Amniotic epithelial cell (primary cell): Measurements from ENCODE around the gene CPS1.

Source experiments
- DNase-seq: peaks from one replicate; pipeline ENCODE4 v3.0.0-alpha.2; 2010; ENCODE audit warnings: low read depth

CPS1 gene

DNA sequence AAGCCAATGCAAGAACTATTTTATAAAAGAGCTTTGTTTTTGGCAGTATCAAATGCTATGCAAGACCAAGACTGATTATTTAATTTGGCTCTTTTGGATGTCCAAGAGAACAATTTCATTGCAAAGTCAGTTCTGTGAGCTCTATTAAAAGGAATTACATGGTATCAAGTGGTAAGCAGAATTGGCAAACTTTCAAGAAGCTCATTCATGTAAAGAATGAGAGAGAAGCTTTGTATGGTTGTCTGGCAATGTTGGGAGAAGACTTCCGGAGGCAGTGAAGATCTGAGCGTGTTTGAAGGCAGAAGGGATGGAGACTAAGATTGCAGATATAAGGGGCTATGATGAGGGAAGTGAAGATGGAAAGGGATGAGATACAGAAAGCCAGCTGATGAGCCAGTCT is 49.6 kb downstream of the CPS1 start:
- no peak for DNase-seq

DNA sequence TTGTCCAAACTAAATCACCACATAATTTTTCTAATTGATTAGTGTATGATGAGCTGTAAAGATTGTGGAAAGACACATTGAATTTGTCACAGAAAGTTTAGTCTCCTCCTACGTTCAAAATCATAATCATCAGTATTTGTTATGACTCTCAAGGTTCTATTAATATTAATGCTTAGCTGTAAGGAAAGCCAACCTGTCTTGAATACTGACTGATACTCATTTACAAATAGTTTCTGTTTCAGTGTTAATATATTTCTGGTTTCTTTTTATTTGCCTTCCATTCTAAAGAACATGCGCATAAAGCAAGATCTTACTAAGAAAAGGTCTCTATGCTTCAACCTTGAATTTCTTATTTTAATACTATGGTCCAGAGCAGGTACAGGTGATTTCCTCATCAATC is 55.1 kb downstream of the CPS1 start:
- DNase-seq: no peak

DNA sequence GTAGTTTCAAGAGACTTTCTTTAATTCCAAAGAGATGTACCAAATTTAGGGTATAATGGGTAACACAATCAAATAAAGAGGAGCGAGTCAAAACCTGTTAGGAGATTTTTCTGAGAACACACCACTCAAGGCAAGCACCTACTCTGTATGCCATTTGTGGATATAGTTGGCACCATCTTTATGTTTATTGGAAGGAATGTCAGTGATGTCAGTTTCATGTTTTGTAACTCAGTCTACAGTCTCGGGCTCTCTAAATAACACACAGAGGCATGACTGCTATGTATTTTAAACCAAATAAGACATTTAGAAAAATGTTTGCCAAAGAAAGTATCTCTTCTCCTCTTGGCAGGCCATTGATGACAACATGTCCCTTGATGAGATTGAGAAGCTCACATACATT is 59.7 kb downstream of the CPS1 start:
- DNase-seq: no peak

DNA sequence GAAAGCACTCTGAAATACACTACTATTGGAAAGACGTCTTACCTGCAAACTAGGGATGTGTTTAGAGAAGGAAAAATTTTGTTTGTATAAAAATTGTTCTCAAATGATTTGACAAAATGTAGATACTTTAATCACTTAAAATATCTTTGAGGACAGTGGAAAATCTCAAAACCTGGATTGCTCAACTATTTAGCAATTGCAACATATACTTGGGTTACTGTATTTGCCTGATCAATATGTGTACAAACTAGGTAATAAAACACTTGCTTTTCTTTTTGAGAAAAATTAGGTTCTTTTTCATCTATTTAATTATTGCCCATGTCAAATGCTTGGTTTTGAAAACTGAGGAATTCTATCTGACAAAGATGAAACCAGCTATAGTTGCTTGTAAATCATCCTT is 60.9 kb downstream of the CPS1 start:
- no peak for DNase-seq

DNA sequence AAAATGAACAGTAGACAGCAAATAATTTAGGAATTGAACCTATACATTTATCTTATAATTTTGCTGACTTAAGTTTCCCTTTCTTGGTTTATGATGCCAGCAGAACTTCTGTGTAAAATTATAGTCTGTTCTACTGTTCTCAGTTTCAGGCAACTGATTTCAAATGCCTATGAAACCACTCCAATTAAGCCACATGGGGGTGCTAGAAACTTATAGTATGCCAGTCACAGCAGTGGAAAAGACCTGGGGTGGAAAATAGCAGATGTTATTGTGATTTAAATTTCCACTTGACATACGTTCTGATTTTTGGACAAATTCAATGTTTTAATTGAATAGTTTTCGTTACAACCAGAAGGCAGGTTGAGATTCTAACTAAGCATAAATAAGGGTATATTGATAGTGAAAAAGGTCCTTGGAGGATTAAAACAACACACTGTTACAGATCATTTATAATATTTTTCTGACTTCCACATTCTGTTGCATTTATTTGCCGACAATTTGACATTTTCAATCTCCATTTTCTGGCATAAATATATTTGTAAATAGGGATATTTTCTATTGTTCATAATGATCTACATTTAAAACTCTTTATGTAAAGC is 61.4 kb downstream of the CPS1 start:
- DNase-seq: peak; percentile 50

DNA sequence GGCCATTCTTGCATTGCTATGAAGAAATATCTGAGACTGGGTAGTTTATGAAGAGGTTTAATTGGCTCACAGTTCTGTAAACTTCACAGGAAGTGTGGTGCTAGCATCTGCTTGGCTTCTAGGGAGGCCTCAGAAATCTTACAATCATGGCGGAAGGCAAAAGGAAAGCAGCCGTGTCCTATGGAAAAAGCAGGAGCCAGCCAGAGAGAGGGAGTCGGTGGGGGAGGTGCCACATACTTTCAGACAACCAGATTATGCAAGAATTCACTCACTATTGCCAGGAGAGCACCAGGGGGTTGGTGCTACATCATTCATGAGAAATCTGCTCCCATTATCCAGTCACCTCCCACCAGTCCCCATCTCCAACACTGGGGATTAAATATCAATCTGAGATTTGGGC is 64.1 kb downstream of the CPS1 start:
- peak; percentile 18 for DNase-seq

DNA sequence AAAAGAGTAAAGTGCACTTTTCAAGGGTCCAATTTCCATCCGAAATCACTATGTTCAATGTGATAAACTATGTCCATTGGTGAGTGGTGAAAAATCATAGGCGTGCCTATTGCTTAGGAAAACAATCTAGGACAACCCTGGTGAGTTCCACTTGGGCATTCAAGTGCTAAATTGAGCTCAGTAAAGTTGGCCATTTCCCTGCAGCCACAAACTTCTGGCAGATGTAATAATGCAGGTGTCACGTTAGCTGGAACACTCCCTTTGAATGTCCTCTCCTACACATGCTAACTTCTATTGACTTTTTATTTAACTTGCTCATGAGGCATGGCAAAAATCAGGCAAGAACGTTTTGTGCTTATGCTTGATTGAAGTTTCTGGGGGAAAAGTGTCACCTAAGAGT is 67.1 kb downstream of the CPS1 start:
- no peak for DNase-seq

DNA sequence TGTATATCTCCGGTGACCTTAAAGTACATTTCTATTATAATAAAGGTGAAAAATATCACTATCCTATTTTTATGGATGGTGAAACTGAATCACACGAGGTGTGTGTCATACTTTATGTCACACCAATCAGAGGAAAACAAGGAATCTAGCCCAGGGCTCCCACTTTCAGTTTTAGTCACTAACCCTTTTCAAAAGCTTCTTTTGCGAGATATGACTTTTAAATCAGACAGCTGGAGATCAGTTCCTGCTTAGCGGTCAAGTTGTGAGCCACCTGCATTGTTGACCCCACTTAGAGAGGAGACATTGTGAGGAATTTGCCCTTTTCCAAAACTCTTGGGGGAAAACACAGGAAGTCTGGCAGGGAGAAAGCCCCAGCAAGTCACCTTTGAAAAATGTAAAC is 70.5 kb downstream of the CPS1 start:
- DNase-seq: peak; percentile 9

DNA sequence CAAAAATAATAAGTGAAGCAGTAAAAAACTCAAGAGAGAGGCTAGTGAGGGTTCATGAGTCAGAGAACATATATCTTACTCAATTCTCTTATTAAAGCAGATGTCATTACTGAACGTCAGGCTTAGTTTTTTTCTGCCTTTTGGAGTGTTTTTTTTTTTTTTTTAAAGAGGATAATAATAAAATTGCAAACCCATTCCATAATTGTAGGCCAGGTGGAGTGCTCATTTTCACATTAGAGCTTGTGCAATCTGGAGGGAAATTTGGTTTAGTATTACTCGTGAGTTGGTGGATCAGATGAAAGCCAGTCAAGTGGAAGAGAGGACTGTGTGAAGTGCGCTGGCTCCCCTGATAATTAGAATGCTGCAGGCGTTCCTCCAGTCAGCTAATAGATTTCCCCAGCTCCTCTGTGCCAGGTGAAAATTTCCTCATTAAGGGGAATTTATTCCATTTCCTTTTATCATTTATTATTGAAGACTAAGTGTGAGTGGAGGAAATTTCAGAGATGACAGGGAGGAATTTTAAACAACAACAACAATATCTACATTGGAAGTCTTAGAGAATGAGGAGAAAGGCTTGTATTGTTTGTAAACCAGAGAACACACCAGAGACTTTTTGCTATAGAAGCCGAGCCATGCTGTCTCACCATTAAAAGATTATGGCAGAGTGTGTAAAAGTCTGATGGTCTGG is 74.6 kb downstream of the CPS1 start:
- DNase-seq: no peak

DNA sequence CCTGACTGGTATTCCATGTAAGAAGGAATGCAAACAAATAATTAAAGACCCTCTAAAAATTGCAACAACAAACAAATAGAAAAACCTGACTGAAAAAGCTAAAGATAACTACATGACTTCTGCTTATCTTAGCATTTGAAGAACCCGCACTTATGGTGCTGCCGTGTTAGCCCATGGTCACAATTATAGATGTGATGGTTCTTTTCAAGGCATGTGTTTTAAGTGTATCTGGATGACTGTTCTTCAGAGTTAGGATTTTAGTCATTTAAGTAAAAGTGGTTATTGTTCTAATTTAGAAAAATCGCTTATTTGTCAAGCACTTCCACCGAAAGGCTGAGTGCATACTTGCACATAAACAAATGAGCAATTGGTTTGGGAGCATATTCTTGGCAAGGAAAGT is 77.3 kb downstream of the CPS1 start:
- DNase-seq: no peak

DNA sequence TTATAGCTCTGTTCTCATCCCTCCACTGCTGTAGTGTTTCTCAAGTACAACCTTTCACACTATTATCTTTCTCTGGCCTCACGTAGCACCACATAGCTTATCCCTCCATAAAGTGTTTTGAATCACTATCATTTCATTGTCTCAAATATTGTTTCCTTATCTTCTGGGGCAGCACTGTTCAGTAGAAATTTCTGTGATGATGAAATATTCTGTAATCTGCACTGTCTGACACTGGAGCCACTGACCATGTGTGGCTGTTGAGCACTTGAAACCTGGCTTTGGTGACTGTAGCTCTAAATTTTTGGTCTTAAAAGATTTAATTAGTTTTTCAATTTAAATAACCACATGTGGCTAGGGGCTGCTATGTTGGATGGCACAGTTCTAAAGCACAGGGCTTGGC is 78.9 kb downstream of the CPS1 start:
- DNase-seq: no peak

DNA sequence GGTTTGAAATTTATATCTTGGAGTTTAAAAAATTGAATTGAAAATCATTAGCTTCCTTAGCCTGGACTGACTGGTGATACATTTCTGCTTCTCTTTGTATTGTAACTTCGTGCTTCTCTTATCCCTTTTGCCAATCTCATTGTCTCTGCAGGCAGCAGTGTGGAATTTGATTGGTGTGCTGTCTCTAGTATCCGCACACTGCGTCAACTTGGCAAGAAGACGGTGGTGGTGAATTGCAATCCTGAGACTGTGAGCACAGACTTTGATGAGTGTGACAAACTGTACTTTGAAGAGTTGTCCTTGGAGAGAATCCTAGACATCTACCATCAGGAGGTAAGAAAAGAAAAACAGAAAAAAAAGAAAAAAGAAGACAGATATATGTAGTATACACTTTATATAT is 85.9 kb downstream of the CPS1 start:
- DNase-seq: no peak

DNA sequence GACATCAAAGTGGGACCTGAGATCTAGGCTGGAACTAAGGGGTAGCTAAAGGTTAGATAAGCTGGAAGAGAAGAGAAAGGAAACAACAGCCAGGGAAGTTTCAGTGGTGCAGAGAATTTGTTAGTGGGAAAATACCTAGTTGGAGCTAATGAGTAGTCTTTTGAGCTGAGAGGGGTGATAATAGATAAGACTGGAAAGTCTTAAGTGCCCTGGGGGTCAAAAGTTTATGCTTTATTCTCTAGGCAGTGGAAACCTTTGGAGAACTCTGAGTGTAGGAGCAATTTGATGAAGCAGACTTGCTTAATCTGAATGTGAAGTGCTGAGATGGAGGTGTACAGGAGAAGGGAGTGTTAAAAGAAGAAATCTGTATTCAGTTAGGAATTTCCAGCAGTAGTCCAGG is 90.8 kb downstream of the CPS1 start:
- no peak for DNase-seq

DNA sequence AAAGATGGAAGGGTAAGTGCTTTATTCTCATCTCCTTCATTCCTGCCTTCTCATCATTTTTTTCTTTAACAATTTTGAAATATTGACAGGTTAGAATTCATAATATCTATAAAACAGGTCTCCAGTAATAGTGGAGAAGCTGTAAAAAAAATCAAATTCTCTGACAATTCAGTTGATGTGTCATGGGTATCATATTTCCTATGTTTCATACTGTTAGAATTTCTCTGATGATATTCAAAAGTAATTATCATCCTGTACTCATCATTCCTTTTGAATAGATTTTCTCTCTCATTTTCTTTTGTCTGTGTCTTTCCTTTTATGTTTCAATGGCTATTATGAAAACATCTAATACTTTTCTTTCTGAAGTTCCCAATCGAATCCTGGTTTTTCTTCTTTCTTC is 97.7 kb downstream of the CPS1 start:
- DNase-seq: no peak

DNA sequence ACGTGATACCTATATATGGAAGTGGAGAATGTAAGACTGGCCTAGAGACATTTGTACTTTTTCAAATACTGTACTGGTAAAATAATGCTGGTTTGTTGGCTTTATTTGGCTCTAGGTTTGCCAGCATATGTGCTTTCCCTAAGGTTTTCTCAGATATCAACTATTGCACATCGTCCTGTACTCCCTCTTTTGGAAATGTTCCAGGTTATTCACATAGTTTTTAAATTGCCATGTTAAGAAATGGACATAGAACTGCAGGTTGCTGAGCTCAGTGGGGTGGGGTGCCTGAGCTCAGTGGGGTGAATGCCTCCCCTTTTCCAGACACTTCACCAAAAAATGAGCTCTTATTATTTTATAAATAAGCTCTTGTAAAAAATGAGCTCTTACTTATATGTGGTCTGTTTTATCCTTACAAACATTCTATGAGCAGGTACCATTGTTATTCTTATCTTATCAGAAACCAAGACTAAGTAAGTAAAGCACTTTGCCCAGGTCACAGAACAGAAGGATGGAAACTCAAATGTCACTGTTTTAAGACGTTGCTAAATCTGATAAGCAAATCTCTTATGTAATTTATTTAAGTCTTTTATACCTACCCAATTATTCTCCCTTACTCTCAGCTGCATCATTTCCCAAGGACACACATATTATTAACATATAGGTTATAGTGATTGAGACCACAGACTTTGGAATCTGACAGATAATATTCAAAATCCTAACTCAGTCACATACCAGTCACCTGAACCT is 99.0 kb downstream of the CPS1 start:
- peak; percentile 2 for DNase-seq

DNA sequence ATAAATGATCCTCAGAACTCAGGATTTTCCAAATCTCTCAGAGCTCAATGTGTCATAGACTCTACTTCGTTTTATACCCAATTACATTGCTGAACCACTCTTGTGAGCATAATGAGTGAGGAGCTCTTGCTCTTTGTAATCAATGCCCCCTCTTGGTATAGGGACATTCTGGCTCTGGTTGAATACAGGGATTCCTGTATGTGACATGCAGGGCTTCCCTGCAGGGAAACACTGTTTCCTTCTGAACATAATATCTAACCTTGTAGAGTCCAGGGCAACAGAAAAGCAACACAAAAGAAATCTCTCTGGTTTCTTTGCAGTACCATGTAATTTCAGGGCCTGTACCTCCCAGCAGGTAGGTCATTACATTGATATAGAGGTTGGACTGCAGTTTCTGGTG is 101.5 kb downstream of the CPS1 start:
- no peak for DNase-seq

DNA sequence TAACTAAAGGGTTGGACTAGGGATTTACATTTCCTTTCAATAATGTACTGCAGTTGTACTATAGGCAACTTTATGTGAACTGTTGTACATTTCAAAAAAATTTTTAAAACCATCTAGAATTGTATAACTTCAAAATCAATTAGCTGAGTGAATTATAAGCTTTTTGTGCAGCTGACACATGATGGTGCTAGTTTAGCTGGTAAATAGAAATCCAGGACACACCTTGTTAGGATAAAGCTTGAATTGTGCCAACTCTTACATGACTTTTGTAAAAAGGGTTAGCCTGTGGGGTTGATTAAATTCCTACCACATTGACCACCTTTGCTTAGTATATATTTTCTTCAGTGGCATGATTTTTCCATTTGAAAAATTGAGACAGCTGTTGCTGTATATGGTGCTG is 104.4 kb downstream of the CPS1 start:
- DNase-seq: no peak

DNA sequence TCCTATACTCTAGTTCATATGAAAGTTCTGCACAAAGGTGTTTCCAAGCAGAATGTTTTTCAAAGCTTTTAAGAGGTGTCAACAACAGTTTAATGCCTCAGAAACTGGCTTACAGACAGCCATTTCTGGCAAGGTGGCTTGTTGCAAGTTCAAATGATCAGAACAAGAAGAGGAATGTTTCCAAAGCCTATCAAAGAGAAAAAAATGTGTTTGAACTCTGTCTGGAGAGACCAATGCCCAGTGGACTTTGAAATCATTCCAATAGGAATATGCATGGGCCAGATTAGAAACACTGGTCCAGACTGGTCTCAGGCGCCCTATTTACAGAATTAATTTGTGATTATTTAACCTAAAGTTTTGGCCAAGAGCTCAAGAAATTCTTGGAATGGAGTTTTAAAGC is 106.2 kb downstream of the CPS1 start:
- no peak for DNase-seq

DNA sequence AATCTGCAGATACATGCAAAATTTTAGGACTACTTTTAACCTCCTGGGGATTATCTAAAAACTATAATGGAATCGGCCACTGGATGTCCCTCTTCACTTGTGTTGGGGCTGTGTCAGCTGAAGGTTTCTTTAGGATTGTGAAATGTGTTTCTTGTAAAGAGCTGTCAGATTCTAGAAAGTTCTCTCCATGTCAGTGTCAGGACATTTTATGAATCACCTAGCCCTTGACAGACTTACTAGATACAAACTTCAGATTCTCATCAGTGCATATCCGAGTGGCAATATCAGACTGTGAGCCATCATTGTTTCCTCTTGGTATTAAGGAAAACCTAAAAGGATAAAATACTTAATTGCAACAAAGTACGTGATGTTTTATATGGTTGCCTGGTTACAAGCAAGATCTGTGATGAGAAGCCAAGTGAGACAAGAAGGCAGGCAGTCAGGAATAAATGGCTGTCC is 107.3 kb downstream of the CPS1 start:
- DNase-seq: peak; percentile 45

DNA sequence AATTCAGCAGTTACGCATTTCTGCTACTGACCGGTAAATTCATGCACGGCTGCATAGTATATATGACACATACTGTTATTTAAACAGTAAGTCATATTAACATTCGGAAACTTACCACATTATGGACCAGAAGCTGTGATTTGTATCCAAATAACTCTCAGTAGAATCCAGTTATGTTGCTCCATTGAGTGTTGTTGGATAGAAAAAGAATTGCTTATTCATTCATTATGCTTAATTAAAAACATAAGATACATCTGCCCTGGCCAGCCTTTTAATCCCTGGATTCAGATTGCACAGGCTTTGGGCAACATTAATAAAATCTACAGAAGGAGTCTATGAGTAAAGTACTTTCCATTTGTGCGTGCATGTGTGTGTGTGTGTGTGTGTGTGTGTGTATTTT is 111.3 kb downstream of the CPS1 start:
- no peak for DNase-seq

DNA sequence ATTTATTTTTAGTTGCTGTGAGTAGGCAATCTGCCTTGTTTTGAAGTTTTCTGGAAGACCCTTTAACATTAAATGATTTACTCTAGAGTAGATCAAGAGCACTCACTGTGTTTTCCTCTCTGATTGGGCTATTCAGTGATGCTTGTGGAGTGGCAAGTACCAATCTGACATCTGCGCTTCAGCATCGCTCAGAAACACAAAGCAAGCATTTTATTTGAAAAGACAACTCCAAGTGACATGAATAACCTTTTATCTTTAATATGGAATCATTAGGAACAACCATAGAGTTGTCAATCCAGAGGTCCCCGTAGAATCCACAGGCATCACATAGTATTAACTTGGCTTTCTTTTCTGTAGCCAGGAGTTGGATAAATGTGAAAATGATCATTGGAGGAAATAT is 114.7 kb downstream of the CPS1 start:
- DNase-seq: no peak

DNA sequence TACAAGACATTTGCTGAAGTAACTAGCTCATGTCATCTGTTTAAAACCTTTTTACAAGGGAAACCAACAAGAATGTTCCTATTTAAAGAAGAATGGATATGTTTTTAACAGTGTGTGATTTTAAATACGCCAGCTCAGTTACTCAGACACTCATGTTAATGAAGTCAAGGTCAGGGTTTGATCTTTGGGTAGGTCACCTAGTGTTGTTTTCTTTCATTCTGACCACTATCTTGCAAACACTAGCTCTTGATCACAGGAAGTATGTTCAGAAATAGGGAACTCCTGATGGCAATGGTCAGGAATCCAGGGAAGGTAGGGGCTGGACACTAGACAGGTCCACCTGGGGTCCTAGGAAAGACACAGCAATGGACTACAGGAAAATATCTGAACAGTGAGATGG is 116.7 kb downstream of the CPS1 start:
- DNase-seq: no peak

DNA sequence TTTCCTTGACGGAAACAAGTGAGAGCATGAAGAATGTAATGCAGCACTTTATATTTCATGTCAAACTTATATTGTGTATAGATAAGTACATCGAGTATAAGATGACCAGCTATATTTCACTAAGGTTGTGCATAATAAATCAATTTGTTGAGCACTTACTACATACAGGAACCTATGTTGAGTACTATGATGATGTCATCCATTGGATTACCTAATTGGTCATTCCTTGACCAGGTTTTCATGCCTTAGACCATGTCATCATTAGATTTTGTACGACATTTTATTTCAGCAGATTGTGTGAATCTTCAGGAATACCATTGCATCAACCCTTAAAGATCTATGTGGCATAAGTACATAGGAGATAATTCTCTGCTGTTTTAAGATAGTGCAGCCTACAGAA is 119.7 kb downstream of the CPS1 start:
- DNase-seq: no peak

DNA sequence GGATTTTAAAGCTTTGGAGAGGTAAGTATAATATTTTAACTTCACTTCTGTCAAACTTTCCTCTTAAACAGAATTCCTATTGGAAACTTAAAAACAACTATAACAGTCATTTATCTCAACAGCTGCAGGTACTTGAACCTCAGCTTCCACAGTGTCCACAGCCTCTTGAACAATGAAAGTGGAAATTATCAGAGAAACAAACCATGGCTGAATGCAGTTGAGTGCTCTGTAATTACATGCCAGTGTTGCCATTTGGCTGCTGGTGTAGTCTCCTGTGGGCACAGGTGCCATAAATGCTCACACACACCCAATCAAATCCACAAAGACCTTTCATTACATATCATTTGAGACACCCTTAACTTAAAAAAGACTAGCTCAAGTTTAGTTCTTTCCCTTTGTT is 125.1 kb downstream of the CPS1 start:
- no peak for DNase-seq
